ENCODE results near the gene POP4. TPM values are rescaled to one million over a fixed set of nuclear protein-coding genes. Genes with fewer than 3 reads are reported as not detected.

The POP4 gene
- total and polyA plus RNA-seq, 2 of the 8 experiments (the other 6 are each of a cell fraction or from before 2014, with no cell fraction given): 29.1 to 41.5 TPM

DNA sequence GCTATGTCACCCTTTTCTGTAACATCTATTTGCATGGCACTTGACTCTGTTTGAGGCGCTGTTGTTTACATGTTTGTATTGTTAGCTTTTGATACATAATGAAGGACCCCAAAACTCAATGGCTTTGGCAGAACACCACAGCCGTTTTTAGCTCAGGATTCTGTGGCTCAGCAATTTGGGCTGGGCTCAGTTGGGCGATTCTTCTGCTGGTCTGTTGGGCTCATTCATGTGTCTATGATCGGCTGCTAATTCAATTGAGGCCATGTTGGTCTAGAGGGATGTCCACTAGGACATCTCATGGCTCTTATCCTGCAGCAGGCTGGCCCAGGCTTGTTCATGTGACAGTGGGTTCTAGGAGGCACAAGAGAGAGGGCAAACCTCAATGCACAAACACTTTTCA, 46.3 kb upstream of the POP4 start:
- CTCF ChIA-PET (ENCODE audit: partially characterized antibody): no interaction called here
- Histone ChIP-seq H3K18ac (ENCODE audit: extremely low read depth, low read length) (no peak overlapping the region), H3K36me3 (ENCODE audit: control insufficient read depth in 2 of 4, insufficient read depth in 4 of 4, low read length in 3 of 4) (no peaks in the 10 kb centered on the region), H2BK5ac (ENCODE audit: low read depth, low read length) (no peak overlapping the region), H3K79me2 (ENCODE audit: control insufficient read depth in 1 of 2, insufficient read depth in 2 of 2, low read length in 2 of 2) (no peaks in the 10 kb centered on the region), H3K23me2 (ENCODE audit: low read depth, low read length) (no peaks in the 10 kb centered on the region), H4K20me1 (replicated peaks in 1 of 2; ENCODE audit: control insufficient read depth in 1 of 2, insufficient read depth in 2 of 2, low read length in 2 of 2) (peaks cover 0 to 3% of the 10 kb centered on the region in 2 experiments), H2BK12ac (ENCODE audit: low read depth, low read length) (no peak overlapping the region), H3K27ac (ENCODE audit: low read depth, low read length) (no peak overlapping the region), H2BK15ac (ENCODE audit: low read length) (no peak overlapping the region), H2AK5ac (ENCODE audit: low read depth, low read length) (no peak overlapping the region), H3K9ac (replicated peaks in 1 of 4; ENCODE audit: extremely low read depth in 1 of 4, low read depth in 3 of 4, low read length in 3 of 4) (no peak overlapping the region), H3K79me1 (ENCODE audit: low read depth, low read length) (no peaks in the 10 kb centered on the region), H3K27me3 (replicated peaks in 1 of 4; ENCODE audit: control insufficient read depth in 3 of 4, extremely low read depth in 1 of 4, insufficient read depth in 3 of 4, low read length in 3 of 4) (no peaks in the 10 kb centered on the region), H3K4ac (replicated peaks; ENCODE audit: insufficient read length, low read depth, low read length) (no peak overlapping the region), H3K23ac (ENCODE audit: insufficient read length) (no peak overlapping the region), H3K14ac (ENCODE audit: insufficient read length) (no peak overlapping the region), H4K5ac (ENCODE audit: insufficient read length, low read depth, low read length) (no peak overlapping the region), H3K4me1 (replicated peaks in 1 of 4; ENCODE audit: control insufficient read depth in 3 of 4, insufficient read depth in 4 of 4, low read length in 3 of 4) (peaks cover 0 to 3% (median 0%) of the 10 kb centered on the region in 4 experiments; a peak in 2 of 7 replicates), H2BK20ac (ENCODE audit: low read length) (no peak overlapping the region), H4K8ac (ENCODE audit: extremely low read depth, insufficient read depth, low read length) (no peak overlapping the region), H3K4me3 (ENCODE audit: extremely low read depth in 1 of 4, insufficient read depth in 2 of 4, low read depth in 3 of 4, low read length in 4 of 4) (no peak overlapping the region), H2BK120ac (replicated peaks; ENCODE audit: low read depth, low read length) (no peak overlapping the region), H3K56ac (replicated peaks; ENCODE audit: insufficient read length, low read depth, low read length) (no peak overlapping the region), H3K4me2 (ENCODE audit: insufficient read depth in 1 of 2, low read depth in 2 of 2, low read length in 2 of 2) (no peak overlapping the region), H4K91ac (replicated peaks; ENCODE audit: insufficient read length, low read length) (no peak overlapping the region), H3K9me3 (ENCODE audit: insufficient read depth in 2 of 2, low read depth in 1 of 2, low read length in 1 of 2) (peaks cover 4 to 13% of the 10 kb centered on the region in 2 experiments; a peak in 2 of 4 replicates), H2AFZ (ENCODE audit: low read length) (no peak overlapping the region)
- 78% methylated on average over 4 of the region's 4 CpGs; no CpG with 5 or more reads in 1 of the 2 experiments for WGBS, 2 experiments (ENCODE audit: extremely low coverage in 1 of 2, insufficient coverage in 1 of 2, insufficient read length in 1 of 2, insufficient replicate concordance in 2 of 2, low coverage in 1 of 2, low lambda C conversion rate in 2 of 2, missing lambda C conversion rate in 1 of 2)
- TF ChIP-seq EP300 (IDR thresholded peaks at IDR 0.05; ENCODE audit: borderline replicate concordance in 1 of 2, low read depth in 2 of 2, low read length in 2 of 2) (no peak), TAF1 (IDR thresholded peaks at IDR 0.05; ENCODE audit: low read depth, low read length) (no peak), SIX5 (IDR thresholded peaks at IDR 0.05; ENCODE audit: low read depth, low read length) (no peak), CREB1 (IDR thresholded peaks at IDR 0.05) (no peak)
- POLR2A ChIA-PET (ENCODE audit: partially characterized antibody): no interaction called here
- FAIRE-seq (no peak), DNase-seq (ENCODE audit: low read depth in 1 of 2, low spot score in 2 of 2) (no peak)
